Bronchial epithelial cell (primary cell): Measurements from ENCODE around the gene FRK. TPM values are rescaled to one million over a fixed set of nuclear protein-coding genes. Genes with fewer than 3 reads are reported as not detected.

Source experiments
- DNase-seq: peaks from one replicate; pipeline ENCODE4 v3.0.0-alpha.2; 2010; ENCODE audit warnings: low read depth
- FAIRE-seq: peaks from 2 replicates; lab custom pipeline; 2011; peaks lifted over from hg19 to GRCh38; lab: Jason Lieb, UNC
- H3K27me3 ChIP-seq: 2 replicates; pipeline ENCODE4 v1.5.1; 2011; ENCODE audit warnings: low read length; ENCODE audit not compliant: control insufficient read depth, insufficient read depth
- H3K36me3 ChIP-seq: 2 replicates; pipeline ENCODE4 v1.5.1; 2011; ENCODE audit warnings: low read length; ENCODE audit not compliant: control insufficient read depth, insufficient read depth
- H3K4me3 ChIP-seq: 2 replicates; pipeline ENCODE4 v1.5.1; 2011; ENCODE audit warnings: mild to moderate bottlenecking, low read depth, low read length, control low read depth
- total RNA-seq: library from RNA; depleted of rRNA; stranded (reverse); fragments of >200 nt; gene quantifications from 2 replicates; pipeline ENCODE4 v1.2.1, GENCODE V29; 2014
- TF ChIP-seq, protein P1 (sequence below): IDR thresholded peaks from 2 replicates; pipeline ENCODE4 v1.5.1; 2011; ENCODE audit warnings: mild to moderate bottlenecking, moderate library complexity, low read length, control low read depth, inconsistent platforms; ENCODE audit not compliant: insufficient read depth, severe bottlenecking

Gene FRK
- total RNA-seq, 1 donor from 2014 or later, result 1.3 TPM

DNA sequence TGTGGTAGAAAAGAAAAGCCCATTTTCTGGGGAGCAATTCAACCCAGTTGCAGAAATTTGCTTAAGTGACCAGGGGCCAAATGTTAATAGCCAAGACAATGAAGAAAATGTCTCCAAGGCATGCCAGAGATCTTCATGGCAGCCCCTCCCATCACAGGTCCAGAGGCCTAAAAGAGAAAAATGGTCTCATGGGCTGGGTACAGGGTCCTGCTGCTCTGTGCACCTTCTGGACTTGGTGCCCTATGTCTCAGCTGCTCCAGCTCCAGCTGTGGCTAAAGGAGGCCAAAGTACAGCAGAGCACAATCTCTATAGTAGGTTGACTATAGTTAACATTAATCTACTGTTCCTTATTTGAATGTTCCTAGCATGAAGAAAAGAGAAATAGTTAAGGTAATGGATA, 44.7 kb downstream of the FRK start:
- H3K36me3 ChIP-seq, result no peaks in the 10 kb centered on the region
- FAIRE-seq (no peak), DNase-seq (no peak)
- TF ChIP-seq, protein P1, sequence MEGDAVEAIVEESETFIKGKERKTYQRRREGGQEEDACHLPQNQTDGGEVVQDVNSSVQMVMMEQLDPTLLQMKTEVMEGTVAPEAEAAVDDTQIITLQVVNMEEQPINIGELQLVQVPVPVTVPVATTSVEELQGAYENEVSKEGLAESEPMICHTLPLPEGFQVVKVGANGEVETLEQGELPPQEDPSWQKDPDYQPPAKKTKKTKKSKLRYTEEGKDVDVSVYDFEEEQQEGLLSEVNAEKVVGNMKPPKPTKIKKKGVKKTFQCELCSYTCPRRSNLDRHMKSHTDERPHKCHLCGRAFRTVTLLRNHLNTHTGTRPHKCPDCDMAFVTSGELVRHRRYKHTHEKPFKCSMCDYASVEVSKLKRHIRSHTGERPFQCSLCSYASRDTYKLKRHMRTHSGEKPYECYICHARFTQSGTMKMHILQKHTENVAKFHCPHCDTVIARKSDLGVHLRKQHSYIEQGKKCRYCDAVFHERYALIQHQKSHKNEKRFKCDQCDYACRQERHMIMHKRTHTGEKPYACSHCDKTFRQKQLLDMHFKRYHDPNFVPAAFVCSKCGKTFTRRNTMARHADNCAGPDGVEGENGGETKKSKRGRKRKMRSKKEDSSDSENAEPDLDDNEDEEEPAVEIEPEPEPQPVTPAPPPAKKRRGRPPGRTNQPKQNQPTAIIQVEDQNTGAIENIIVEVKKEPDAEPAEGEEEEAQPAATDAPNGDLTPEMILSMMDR, result no peak
- no peak overlapping the region for H3K4me3 ChIP-seq
- H3K27me3 ChIP-seq, result no peaks in the 10 kb centered on the region

DNA sequence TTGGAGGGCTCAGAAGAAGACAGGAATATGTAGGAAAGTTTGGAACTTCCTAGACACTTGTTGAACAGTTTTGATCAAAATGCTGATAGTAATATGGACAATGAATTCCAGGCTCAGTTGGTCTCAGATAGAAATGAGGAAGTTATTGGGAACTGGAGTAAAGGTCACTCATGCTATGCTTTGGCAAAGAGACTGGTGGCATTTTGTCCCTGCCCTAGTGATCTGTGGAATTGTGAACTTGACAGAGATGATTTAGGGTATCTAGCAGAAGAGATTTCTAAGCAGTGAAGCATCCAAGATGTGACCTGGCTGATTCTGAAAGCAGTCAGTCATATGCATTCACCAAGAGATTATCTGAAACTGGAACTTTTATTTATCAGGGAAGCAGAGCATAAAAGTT, 45.1 kb downstream of the FRK start:
- Histone ChIP-seq H3K36me3 (no peaks in the 10 kb centered on the region), H3K27me3 (no peaks in the 10 kb centered on the region), H3K4me3 (no peak overlapping the region)
- no peak for DNase-seq
- TF ChIP-seq, protein P1, result no peak
- no peak for FAIRE-seq

DNA sequence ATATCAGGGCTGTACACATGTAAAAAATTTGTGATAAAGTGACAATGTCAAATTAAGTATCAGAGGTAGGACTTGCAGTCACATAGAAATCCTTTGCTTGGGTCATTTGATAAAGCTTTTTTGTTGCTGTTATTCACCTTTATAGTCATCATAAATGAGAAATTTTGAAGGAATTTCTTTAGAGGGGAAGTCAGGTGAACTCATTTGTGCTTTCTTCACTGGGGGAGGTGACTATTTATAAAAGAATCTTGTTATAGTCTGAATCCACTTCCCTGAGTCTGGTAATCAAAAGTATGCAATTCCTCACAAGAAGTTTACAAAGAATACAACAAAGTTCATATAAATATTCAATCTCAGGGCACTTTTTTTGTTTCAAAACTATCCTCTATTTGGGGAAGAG, 47.7 kb downstream of the FRK start:
- Histone ChIP-seq H3K4me3 (no peak overlapping the region), H3K36me3 (no peaks in the 10 kb centered on the region), H3K27me3 (no peaks in the 10 kb centered on the region)
- DNase-seq (peak; percentile 81), FAIRE-seq (no peak)
- TF ChIP-seq, protein P1, result no peak

- DNase-seq (no peak), FAIRE-seq (no peak)
- H3K4me3 ChIP-seq, result no peak overlapping the region
- H3K27me3 ChIP-seq, result no peaks in the 10 kb centered on the region
- TF ChIP-seq, protein P1, result no peak
- no peaks in the 10 kb centered on the region for H3K36me3 ChIP-seq
These were observed 48.2 kb downstream of the FRK start for GRCh38 chr6:116012471-116012949.

DNA sequence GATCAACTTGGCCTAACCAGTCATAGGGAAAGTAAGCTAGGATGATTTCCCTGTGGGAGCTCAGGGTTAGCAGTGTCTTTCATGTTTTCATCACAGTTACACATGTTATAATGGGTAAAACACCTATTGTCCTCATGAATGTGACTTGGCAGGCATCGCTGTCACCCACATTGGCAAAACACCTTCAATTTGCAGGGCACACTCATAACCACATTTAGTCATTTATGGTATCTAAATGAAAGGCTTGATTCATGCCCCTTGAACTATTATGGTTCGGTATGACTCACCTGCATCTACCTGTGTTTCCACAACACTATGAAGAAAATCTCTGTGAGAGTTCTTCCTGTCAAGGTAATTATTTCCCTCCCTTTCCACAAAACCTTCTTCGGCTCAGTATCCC, 49.2 kb downstream of the FRK start:
- peak; percentile 96 for DNase-seq
- Histone ChIP-seq H3K4me3 (no peak overlapping the region), H3K27me3 (no peaks in the 10 kb centered on the region), H3K36me3 (no peaks in the 10 kb centered on the region)
- TF ChIP-seq, protein P1, result no peak
- peak; percentile 79 for FAIRE-seq

- no peak overlapping the region for H3K4me3 ChIP-seq
- peak; percentile 67 for DNase-seq
- no peak for FAIRE-seq
- TF ChIP-seq, protein P1, result peak; percentile 68
- H3K27me3 ChIP-seq, result no peaks in the 10 kb centered on the region
- no peaks in the 10 kb centered on the region for H3K36me3 ChIP-seq
These were observed 49.8 kb downstream of the FRK start for GRCh38 chr6:116010790-116011401.
